HG03342 (cell line): ENCODE results near the gene GNAL.

ENCODE experiments used
- ATAC-seq: cut with Tn5 transposase; IDR thresholded peaks from one replicate; pipeline ENCODE4 v1.9.1; 2021; ENCODE audit warnings: mild to moderate bottlenecking, moderate library complexity; ENCODE audit not compliant: unreplicated experiment

Gene GNAL

GRCh38 chr18:11759456-11759855, 70.4 kb downstream of the GNAL start:
- no peak for ATAC-seq

GRCh38 chr18:11760498-11761167, 71.6 kb downstream of the GNAL start:
- no peak for ATAC-seq

GRCh38 chr18:11761553-11761952, 72.5 kb downstream of the GNAL start:
- no peak for ATAC-seq

- ATAC-seq, result no peak
Observed at GRCh38 chr18:11762429-11762828, 73.4 kb downstream of the GNAL start.

GRCh38 chr18:11767329-11767728, 78.3 kb downstream of the GNAL start:
- no peak for ATAC-seq

GRCh38 chr18:11767935-11768334, 78.9 kb downstream of the GNAL start:
- ATAC-seq, result no peak

- no peak for ATAC-seq
Observed at GRCh38 chr18:11775436-11776174, 86.5 kb downstream of the GNAL start.

GRCh38 chr18:11780042-11780441, 91.0 kb downstream of the GNAL start:
- ATAC-seq, result no peak

GRCh38 chr18:11783716-11784331, 94.8 kb downstream of the GNAL start:
- no peak for ATAC-seq

GRCh38 chr18:11784674-11785304, 95.7 kb downstream of the GNAL start:
- no peak for ATAC-seq

- no peak for ATAC-seq
Observed at GRCh38 chr18:11785444-11786055, 96.5 kb downstream of the GNAL start.

GRCh38 chr18:11789716-11790510, 100.8 kb downstream of the GNAL start:
- ATAC-seq, result no peak

- ATAC-seq, result no peak
Observed at GRCh38 chr18:11791131-11791530, 102.1 kb downstream of the GNAL start.

- ATAC-seq, result no peak
Observed at GRCh38 chr18:11792632-11793031, 103.6 kb downstream of the GNAL start.

GRCh38 chr18:11794195-11794594, 105.1 kb downstream of the GNAL start:
- no peak for ATAC-seq

GRCh38 chr18:11795916-11796315, 106.9 kb downstream of the GNAL start:
- no peak for ATAC-seq

GRCh38 chr18:11798271-11798670, 109.2 kb downstream of the GNAL start:
- ATAC-seq, result no peak

GRCh38 chr18:11799066-11799465, 110.0 kb downstream of the GNAL start:
- ATAC-seq, result no peak

GRCh38 chr18:11800566-11801334, 111.7 kb downstream of the GNAL start:
- ATAC-seq, result no peak

GRCh38 chr18:11801573-11801972, 112.5 kb downstream of the GNAL start:
- no peak for ATAC-seq
